HepG2 (cell line): ENCODE measurements around the gene TOM1L2. TPM values are rescaled to one million over a fixed set of nuclear protein-coding genes. Genes with fewer than 3 reads are reported as not detected.
A peak's percentile ranks its signal among the peaks of the same experiment; 100 is the strongest.

Experiments used
- ARID3A ChIP-seq: IDR thresholded peaks from 2 replicates; pipeline ENCODE4 v1.6.1; 2012; ENCODE audit warnings: low read depth, low read length, improper control_type of control experiment
- ATF2 ChIP-seq: sonication (generic); formaldehyde crosslinking; IDR thresholded peaks from 2 replicates; pipeline ENCODE4 v1.4.0; 2020; ENCODE audit warnings: missing genetic modification reagents
- EP300 ChIP-seq, 3 experiments: sonication (generic) in 1 of 3; formaldehyde crosslinking in 1 of 3; IDR thresholded peaks; 2 replicates each; pipeline versions ENCODE4 v1.5.1 to v1.6.1; 2011 to 2020; ENCODE audit warnings: low read depth in 2 of 3, low read length in 2 of 3, borderline replicate concordance in 1 of 3, improper control_type of control experiment in 1 of 3, mild to moderate bottlenecking in 1 of 3, missing genetic modification reagents in 1 of 3, moderate library complexity in 1 of 3
- FOXJ3 ChIP-seq: sonication (generic); formaldehyde crosslinking; IDR thresholded peaks from 2 replicates; pipeline ENCODE4 v1.4.0; 2020; ENCODE audit warnings: missing genetic modification reagents, mild to moderate bottlenecking, borderline replicate concordance
- FOXO1 ChIP-seq: sonication (generic); formaldehyde crosslinking; IDR thresholded peaks from 2 replicates; pipeline ENCODE4 v1.4.0; 2020; ENCODE audit warnings: missing genetic modification reagents
- FOXP4 ChIP-seq: sonication (generic); formaldehyde crosslinking; IDR thresholded peaks from 2 replicates; pipeline ENCODE4 v1.4.0; 2020; ENCODE audit warnings: missing genetic modification reagents
- HNF4A ChIP-seq: sonication (generic); formaldehyde crosslinking; IDR thresholded peaks from 2 replicates; pipeline ENCODE4 v1.4.0; 2020; ENCODE audit warnings: missing genetic modification reagents
- MED1 ChIP-seq: sonication (generic); formaldehyde crosslinking; IDR thresholded peaks from 2 replicates; pipeline ENCODE4 v1.4.0; 2020; ENCODE audit warnings: missing genetic modification reagents
- MIER3 ChIP-seq: IDR thresholded peaks from 2 replicates; pipeline ENCODE4 v1.6.1; 2016; ENCODE audit warnings: missing compliant biosample characterization, borderline replicate concordance
- PHF8 ChIP-seq: sonication (generic); formaldehyde crosslinking; IDR thresholded peaks from 2 replicates; pipeline ENCODE4 v1.5.0; 2020; ENCODE audit warnings: missing genetic modification reagents
- PITX1 ChIP-seq: sonication (generic); formaldehyde crosslinking; IDR thresholded peaks from 2 replicates; pipeline ENCODE4 v1.5.1; 2020; ENCODE audit warnings: mild to moderate bottlenecking, missing genetic modification reagents
- POGK ChIP-seq: sonication (generic); formaldehyde crosslinking; conservative IDR thresholded peaks from 2 replicates; pipeline ENCODE4 v1.8.0; 2022; ENCODE audit warnings: mild to moderate bottlenecking, moderate library complexity, missing genetic modification reagents
- SAP130 ChIP-seq: IDR thresholded peaks from 2 replicates; pipeline ENCODE4 v1.6.1; 2016; ENCODE audit warnings: low read depth
- SKI ChIP-seq: fragments of 450-650 bp; IDR thresholded peaks from one replicate; pipeline ENCODE4 v1.6.1; 2018; ENCODE audit warnings: mild to moderate bottlenecking; ENCODE audit not compliant: partially characterized antibody
- TGIF2 ChIP-seq: IDR thresholded peaks from 2 replicates; pipeline ENCODE4 v1.6.1; 2016; ENCODE audit warnings: control low read depth, missing compliant biosample characterization
- ZBTB7A ChIP-seq: sonication (generic); formaldehyde crosslinking; IDR thresholded peaks from 2 replicates; pipeline ENCODE4 v1.8.0; 2022; ENCODE audit warnings: mild to moderate bottlenecking, missing genetic modification reagents
- ZNF468 ChIP-seq: sonication (generic); formaldehyde crosslinking; IDR thresholded peaks from 2 replicates; pipeline ENCODE4 v1.8.0; 2022; ENCODE audit warnings: mild to moderate bottlenecking, moderate library complexity, missing genetic modification reagents
- ZNF598 ChIP-seq: sonication (generic); formaldehyde crosslinking; IDR thresholded peaks from 2 replicates; pipeline ENCODE4 v1.5.1; 2020; ENCODE audit warnings: mild to moderate bottlenecking, missing genetic modification reagents, borderline replicate concordance
- polyA plus RNA-seq, 8 experiments: library from polyadenylated mRNA; depleted of rRNA in 3 of 8; stranded (reverse) in 7 of 8; unstranded in 1 of 8; fragments of >200 nt; fragmentation: Illumina TruSeq in 4 of 8; extraction: Trizol in 4 of 8; gene quantifications; 2 replicates each; pipeline versions ENCODE4 v1.2.1 to v1.2.3, GENCODE V29; 2011 to 2016; ENCODE audit warnings: low read depth in 4 of 8, missing spikeins in 1 of 8, mixed read lengths in 1 of 8; ENCODE audit not compliant: insufficient read depth in 1 of 8
- total RNA-seq, 5 experiments: library from RNA; depleted of rRNA; stranded (reverse); fragments of >200 nt; fragmentation: Illumina TruSeq; extraction: Trizol; gene quantifications; 2 replicates each; pipeline ENCODE4 v1.2.3, GENCODE V29; 2016; ENCODE audit warnings: low read depth in 1 of 5
- TF ChIP-seq, protein P1 (sequence below): sonication (generic); formaldehyde crosslinking; IDR thresholded peaks from 2 replicates; pipeline ENCODE4 v1.4.0; 2020; ENCODE audit warnings: missing genetic modification reagents, low read depth, mild to moderate bottlenecking, borderline replicate concordance

Gene TOM1L2
- total and polyA plus RNA-seq, 2 of the 13 experiments (the other 11 are each of a cell fraction or from before 2014, with no cell fraction given) = 4.7 to 7.4 TPM

DNA sequence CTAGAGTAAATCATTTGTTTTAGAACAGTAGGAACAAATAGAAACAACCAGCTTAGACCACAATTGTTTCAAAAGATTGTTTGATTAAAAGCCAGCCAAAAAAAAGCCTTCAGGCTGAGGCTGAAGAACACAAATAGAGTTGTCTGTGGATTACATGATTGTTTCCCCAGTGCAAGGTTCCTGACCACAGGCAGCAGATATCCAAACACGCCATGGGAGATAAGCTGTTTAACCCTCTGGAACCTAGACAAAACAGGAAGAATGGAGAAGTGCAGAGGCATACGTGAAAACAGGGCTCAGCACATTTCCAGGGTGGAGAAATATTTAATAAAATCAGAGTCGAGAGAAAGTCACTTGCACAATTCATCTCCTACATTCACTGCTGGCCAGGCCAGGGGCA lies 45.8 kb upstream of the TOM1L2 start (continued):
- 0 out of 2 replicates have a peak, but pooled peaks have one; percentile 31 for TF ChIP-seq PITX1 (CRISPR knock-in tag)
- peak; percentile 32; the same call in 1 of the 2 replicates for TF ChIP-seq MIER3 (CRISPR knock-in tag)
- no peak for TF ChIP-seq ZBTB7A (CRISPR knock-in tag)
- peak; percentile 50; the same call in 1 of the 2 replicates for TF ChIP-seq ARID3A
- TF ChIP-seq POGK (CRISPR knock-in tag) = 0 out of 2 replicates have a peak, but pooled peaks have one; percentile 63
- peak; percentile 87 for TF ChIP-seq HNF4A (CRISPR knock-in tag)
- peak; percentile 66 for TF ChIP-seq SAP130 (CRISPR knock-in tag)
- 0 out of 2 replicates have a peak, but pooled peaks have one; percentile 56 for TF ChIP-seq ZNF598 (CRISPR knock-in tag)
- TF ChIP-seq ZNF468 = no peak
- peak; percentile 32; the same call in 1 of the 2 replicates for TF ChIP-seq ATF2 (CRISPR knock-in tag)
- no peak for TF ChIP-seq PHF8 (CRISPR knock-in tag)
- TF ChIP-seq FOXJ3 (CRISPR knock-in tag) = peak; percentile 78; the same call in 1 of the 2 replicates
- TF ChIP-seq, protein P1, sequence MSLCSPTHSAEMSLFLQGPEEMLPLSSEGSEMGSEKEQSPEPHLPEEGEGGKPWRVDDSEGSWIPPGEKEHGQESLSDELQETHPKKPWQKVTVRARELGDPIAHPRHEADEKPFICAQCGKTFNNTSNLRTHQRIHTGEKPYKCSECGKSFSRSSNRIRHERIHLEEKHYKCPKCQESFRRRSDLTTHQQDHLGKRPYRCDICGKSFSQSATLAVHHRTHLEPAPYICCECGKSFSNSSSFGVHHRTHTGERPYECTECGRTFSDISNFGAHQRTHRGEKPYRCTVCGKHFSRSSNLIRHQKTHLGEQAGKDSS (CRISPR knock-in tag) = no peak
- TF ChIP-seq EP300 (IDR thresholded peaks at IDR 0.05; ENCODE audit: low read depth in 2 of 2, low read length in 2 of 2) = peak in 1 of 2 experiments; percentile 78; a peak in 1 of 4 replicates
- TF ChIP-seq EP300 (CRISPR knock-in tag; IDR thresholded peaks at IDR 0.05; ENCODE audit: borderline replicate concordance) = peak; percentile 37; the same call in 1 of the 2 replicates
- TF ChIP-seq SKI = peak; percentile 79
- peak; percentile 52 for TF ChIP-seq MED1 (CRISPR knock-in tag)
- no peak for TF ChIP-seq TGIF2
- TF ChIP-seq FOXP4 (CRISPR knock-in tag) = peak; percentile 96
- TF ChIP-seq FOXO1 (CRISPR knock-in tag) = peak; percentile 53
